ENCODE results near the gene VARS2.

- TF ChIP-seq, protein P1, sequence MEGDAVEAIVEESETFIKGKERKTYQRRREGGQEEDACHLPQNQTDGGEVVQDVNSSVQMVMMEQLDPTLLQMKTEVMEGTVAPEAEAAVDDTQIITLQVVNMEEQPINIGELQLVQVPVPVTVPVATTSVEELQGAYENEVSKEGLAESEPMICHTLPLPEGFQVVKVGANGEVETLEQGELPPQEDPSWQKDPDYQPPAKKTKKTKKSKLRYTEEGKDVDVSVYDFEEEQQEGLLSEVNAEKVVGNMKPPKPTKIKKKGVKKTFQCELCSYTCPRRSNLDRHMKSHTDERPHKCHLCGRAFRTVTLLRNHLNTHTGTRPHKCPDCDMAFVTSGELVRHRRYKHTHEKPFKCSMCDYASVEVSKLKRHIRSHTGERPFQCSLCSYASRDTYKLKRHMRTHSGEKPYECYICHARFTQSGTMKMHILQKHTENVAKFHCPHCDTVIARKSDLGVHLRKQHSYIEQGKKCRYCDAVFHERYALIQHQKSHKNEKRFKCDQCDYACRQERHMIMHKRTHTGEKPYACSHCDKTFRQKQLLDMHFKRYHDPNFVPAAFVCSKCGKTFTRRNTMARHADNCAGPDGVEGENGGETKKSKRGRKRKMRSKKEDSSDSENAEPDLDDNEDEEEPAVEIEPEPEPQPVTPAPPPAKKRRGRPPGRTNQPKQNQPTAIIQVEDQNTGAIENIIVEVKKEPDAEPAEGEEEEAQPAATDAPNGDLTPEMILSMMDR (IDR thresholded peaks at IDR 0.05) = no peak
- no peak for TF ChIP-seq POLR2A (IDR thresholded peaks at IDR 0.05)
Observed at GRCh38 chr6:30879684-30880427, 34.2 kb upstream of the VARS2 start.

Data from lower leg skin (tissue), 3 donors.